Chondrocyte (in vitro differentiated cells): ENCODE measurements around the gene ING3. TPM values are rescaled to one million over a fixed set of nuclear protein-coding genes. Genes with fewer than 3 reads are reported as not detected.

Experiments used
- DNase-seq: peaks from one replicate; pipeline ENCODE4 v3.0.0; 2021; ENCODE audit warnings: mixed read lengths, low spot score
- H3K27ac Mint-ChIP-seq: one replicate; pipeline ENCODE4 v1.8.0; 2021; ENCODE audit warnings: mild to moderate bottlenecking, moderate library complexity, mixed read lengths; ENCODE audit not compliant: unreplicated experiment
- H3K27me3 Mint-ChIP-seq: 2 replicates; pipeline ENCODE4 v1.8.0; 2021; ENCODE audit warnings: low read depth, mixed read lengths
- H3K36me3 Mint-ChIP-seq: 2 replicates; pipeline ENCODE4 v1.8.0; 2021; ENCODE audit warnings: low read depth, mixed read lengths
- H3K4me1 Mint-ChIP-seq: 2 replicates; pipeline ENCODE4 v1.8.0; 2021; ENCODE audit warnings: low read depth, mild to moderate bottlenecking, mixed read lengths
- H3K4me3 Mint-ChIP-seq: one replicate; pipeline ENCODE4 v1.8.0; 2021; ENCODE audit warnings: mild to moderate bottlenecking, moderate library complexity, mixed read lengths; ENCODE audit not compliant: unreplicated experiment
- H3K9me3 Mint-ChIP-seq: 2 replicates; pipeline ENCODE4 v1.8.0; 2021; ENCODE audit warnings: low read depth, mixed read lengths
- CTCF ChIP-seq: fragments of 200-600 bp; sonication (generic); IDR thresholded peaks from 2 replicates; pipeline ENCODE4 v1.5.0; 2021; ENCODE audit warnings: antibody characterized with exemption, mild to moderate bottlenecking, moderate library complexity
- total RNA-seq: library from RNA; stranded (reverse); gene quantifications from 3 replicates; pipeline ENCODE4 v1.2.1, GENCODE V29; 2021

Gene ING3
- total RNA-seq, 1 donor from 2014 or later, result 14.2 TPM

GRCh38 chr7:120988591-120989256 lies 38.1 kb downstream of the ING3 start, which contains the start of gene CPED1:
Gene CPED1, plus strand, starts transcription at chr7:120988711. Its CDS starts 911 bp downstream, at chr7:120989622.
- H3K9me3 Mint-ChIP-seq, result no peaks in the 10 kb centered on the region
- H3K4me3 Mint-ChIP-seq, result peak within 1 kb of the TSS; percentile 76
- H3K36me3 Mint-ChIP-seq, result no peaks in the 10 kb centered on the region
- no peaks in the 10 kb centered on the region for H3K27me3 Mint-ChIP-seq
- TF ChIP-seq CTCF, result no peak
- peak; percentile 90 for DNase-seq
- peak within 1 kb of the TSS; percentile 84 for H3K27ac Mint-ChIP-seq
- peaks cover 60% of the 10 kb centered on the region for H3K4me1 Mint-ChIP-seq

GRCh38 chr7:120989257-120990220 lies 39.0 kb downstream of the ING3 start:
- no peaks in the 10 kb centered on the region for H3K9me3 Mint-ChIP-seq
- H3K27ac Mint-ChIP-seq, result peak overlapping the region; percentile 84
- peak overlapping the region; percentile 76 for H3K4me3 Mint-ChIP-seq
- no peaks in the 10 kb centered on the region for H3K36me3 Mint-ChIP-seq
- no peak for DNase-seq
- H3K27me3 Mint-ChIP-seq, result no peaks in the 10 kb centered on the region
- H3K4me1 Mint-ChIP-seq, result peaks cover 63% of the 10 kb centered on the region
- TF ChIP-seq CTCF, result no peak

- H3K4me3 Mint-ChIP-seq, result peak overlapping the region; percentile 49
- no peaks in the 10 kb centered on the region for H3K36me3 Mint-ChIP-seq
- no peaks in the 10 kb centered on the region for H3K9me3 Mint-ChIP-seq
- no peak for DNase-seq
- no peaks in the 10 kb centered on the region for H3K27me3 Mint-ChIP-seq
- peaks cover 63% of the 10 kb centered on the region for H3K4me1 Mint-ChIP-seq
- H3K27ac Mint-ChIP-seq, result peak overlapping the region; percentile 91
- no peak for TF ChIP-seq CTCF
These were observed 40.0 kb downstream of the ING3 start for GRCh38 chr7:120990468-120991118.

- Mint-ChIP-seq H3K9me3 (no peaks in the 10 kb centered on the region), H3K27me3 (no peaks in the 10 kb centered on the region), H3K36me3 (no peaks in the 10 kb centered on the region), H3K27ac (peak overlapping the region; percentile 91), H3K4me1 (peaks cover 67% of the 10 kb centered on the region), H3K4me3 (peak overlapping the region; percentile 46)
- DNase-seq, result no peak
- no peak for TF ChIP-seq CTCF
These were observed 40.6 kb downstream of the ING3 start for GRCh38 chr7:120991161-120991560.

- H3K9me3 Mint-ChIP-seq, result no peaks in the 10 kb centered on the region
- no peaks in the 10 kb centered on the region for H3K27me3 Mint-ChIP-seq
- H3K27ac Mint-ChIP-seq, result peak overlapping the region; percentile 91
- peaks cover 71% of the 10 kb centered on the region for H3K4me1 Mint-ChIP-seq
- DNase-seq, result no peak
- TF ChIP-seq CTCF, result no peak
- H3K4me3 Mint-ChIP-seq, result peak overlapping the region; percentile 46
- H3K36me3 Mint-ChIP-seq, result no peaks in the 10 kb centered on the region
These were observed 41.0 kb downstream of the ING3 start for GRCh38 chr7:120991581-120991980.
